ENCODE results near the gene GLA. TPM values are rescaled to one million over a fixed set of nuclear protein-coding genes. Genes with fewer than 3 reads are reported as not detected.

GLA gene
- 20.4 TPM for polyA plus RNA-seq (2012; ENCODE audit: low read depth, missing spikeins)

DNA sequence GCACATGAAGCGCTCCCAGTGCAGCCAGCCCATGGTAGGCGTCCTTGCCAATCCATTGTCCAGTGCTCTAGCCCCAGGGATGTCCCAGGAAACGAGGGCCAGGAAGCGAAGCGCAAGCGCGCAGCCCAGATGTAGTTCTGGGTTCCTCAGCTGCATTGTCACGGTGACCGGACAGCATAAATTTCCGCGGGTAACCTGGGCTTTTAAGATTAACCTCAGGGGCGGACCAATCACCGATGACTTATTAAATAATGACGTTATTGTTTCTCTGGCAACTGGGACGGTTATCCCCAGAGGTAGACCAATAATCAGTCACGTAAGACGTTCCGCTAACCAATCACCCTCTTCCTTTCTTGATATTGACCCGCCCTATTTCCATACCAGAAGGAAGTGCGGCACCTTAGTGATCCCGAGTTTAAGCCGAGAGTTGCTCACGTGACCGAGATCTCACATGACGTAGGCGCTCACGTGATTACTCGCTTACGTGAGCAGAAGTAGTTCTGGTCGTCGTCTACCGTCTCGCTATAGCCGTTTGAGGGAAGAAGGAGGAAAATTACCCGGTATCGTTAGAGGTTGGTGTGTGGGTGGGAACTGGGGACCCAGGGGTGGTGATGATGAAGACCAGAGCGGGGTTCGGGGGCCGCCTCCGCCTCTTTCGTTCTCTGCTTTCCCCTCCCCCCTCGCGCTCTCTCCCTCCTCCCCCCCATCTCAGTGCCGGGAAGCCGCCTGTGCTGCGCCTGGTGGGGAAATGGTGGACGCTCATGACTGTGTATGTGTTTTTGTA lies at the start of gene GLA, which contains the start of gene HNRNPH2:
TSS of gene GLA (minus strand) at position 178 of the 784 bp plus-strand sequence. CDS start at position 156, 22 bp downstream.
TSS of gene HNRNPH2 (plus strand) at position 475 of the 784 bp plus-strand sequence. CDS start 3,767 bp downstream, outside the sequence.
- DNase-seq (ENCODE audit: insufficient read length, low spot score) = peak; percentile 36
- peak; percentile 99 for FAIRE-seq
- TF ChIP-seq POLR2AphosphoS5 (IDR thresholded peaks at IDR 0.05; ENCODE audit: low read depth, low read length) (0 out of 2 replicates have a peak, but pooled peaks have one; percentile 49), PAX5 (IDR thresholded peaks at IDR 0.05; ENCODE audit: insufficient read depth, low read length, severe bottlenecking) (no peak), SPI1 (IDR thresholded peaks at IDR 0.05; ENCODE audit: low read depth, low read length) (peak; percentile 68), POLR2A (IDR thresholded peaks at IDR 0.05; ENCODE audit: low read depth, low read length) (no peak; the same call in none of the 2 replicates), TAF1 (IDR thresholded peaks at IDR 0.05; ENCODE audit: low read depth, low read length) (peak; percentile 33), POU2F2 (IDR thresholded peaks at IDR 0.05; ENCODE audit: low read depth, low read length) (no peak)

DNA sequence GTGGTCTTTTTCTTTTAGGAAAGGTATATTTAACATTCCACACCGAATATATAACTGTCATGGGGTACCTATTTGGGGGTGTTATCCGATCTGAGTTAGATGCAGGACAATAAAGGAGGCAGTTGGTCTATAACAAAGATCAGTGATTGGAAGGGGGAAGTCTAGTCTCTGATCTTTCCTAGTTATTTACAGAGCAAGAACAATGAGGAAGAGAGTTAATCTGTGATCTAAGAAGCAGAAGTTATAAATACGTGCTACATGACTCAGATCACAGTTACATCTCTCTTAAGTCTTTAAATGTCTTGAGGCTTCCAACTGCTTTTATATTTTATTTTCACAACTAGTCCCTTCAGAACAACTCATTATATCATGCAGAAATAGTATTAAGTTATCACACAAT lies 44.3 kb upstream of the GLA start:
- no peak for DNase-seq (ENCODE audit: insufficient read length, low spot score)

GRCh38 chrX:101450961-101451360 lies 43.2 kb upstream of the GLA start:
- FAIRE-seq (no peak), DNase-seq (ENCODE audit: insufficient read length, low spot score) (no peak)
- TF ChIP-seq PAX5 (IDR thresholded peaks at IDR 0.05; ENCODE audit: insufficient read depth, low read length, severe bottlenecking) (no peak), POLR2AphosphoS5 (IDR thresholded peaks at IDR 0.05; ENCODE audit: low read depth, low read length) (no peak), POU2F2 (IDR thresholded peaks at IDR 0.05; ENCODE audit: low read depth, low read length) (no peak), TAF1 (IDR thresholded peaks at IDR 0.05; ENCODE audit: low read depth, low read length) (no peak), POLR2A (IDR thresholded peaks at IDR 0.05; ENCODE audit: low read depth, low read length) (no peak), SPI1 (IDR thresholded peaks at IDR 0.05; ENCODE audit: low read depth, low read length) (no peak)

More for the DNA sequence above, 44.3 kb upstream of the GLA start:
- FAIRE-seq = no peak
- TF ChIP-seq TAF1 (IDR thresholded peaks at IDR 0.05; ENCODE audit: low read depth, low read length) (no peak), PAX5 (IDR thresholded peaks at IDR 0.05; ENCODE audit: insufficient read depth, low read length, severe bottlenecking) (no peak), POU2F2 (IDR thresholded peaks at IDR 0.05; ENCODE audit: low read depth, low read length) (no peak), POLR2AphosphoS5 (IDR thresholded peaks at IDR 0.05; ENCODE audit: low read depth, low read length) (no peak), POLR2A (IDR thresholded peaks at IDR 0.05; ENCODE audit: low read depth, low read length) (no peak), SPI1 (IDR thresholded peaks at IDR 0.05; ENCODE audit: low read depth, low read length) (no peak)

DNA sequence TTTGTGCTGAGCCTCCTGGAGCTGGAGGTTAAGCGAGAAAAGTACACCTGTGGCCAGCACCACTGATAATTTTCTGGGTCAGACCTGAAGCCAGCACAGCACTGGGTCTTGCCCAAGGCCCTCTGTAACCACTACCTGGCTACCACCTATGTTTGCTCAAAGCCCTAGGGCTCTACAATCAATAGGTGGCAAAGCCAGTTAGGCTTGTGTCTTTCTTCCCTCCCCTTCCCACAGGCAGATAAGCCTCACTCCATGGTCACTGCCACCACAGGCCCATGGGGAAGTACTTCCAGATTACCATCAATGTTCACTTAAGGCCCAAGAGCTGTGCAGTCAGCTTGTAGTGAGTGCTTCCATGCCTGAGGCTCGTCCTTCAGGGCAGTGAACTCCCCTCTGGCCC lies 42.4 kb upstream of the GLA start:
- FAIRE-seq (no peak), DNase-seq (ENCODE audit: insufficient read length, low spot score) (no peak)
- TF ChIP-seq SPI1 (IDR thresholded peaks at IDR 0.05; ENCODE audit: low read depth, low read length) (no peak), POLR2AphosphoS5 (IDR thresholded peaks at IDR 0.05; ENCODE audit: low read depth, low read length) (no peak), PAX5 (IDR thresholded peaks at IDR 0.05; ENCODE audit: insufficient read depth, low read length, severe bottlenecking) (no peak), POU2F2 (IDR thresholded peaks at IDR 0.05; ENCODE audit: low read depth, low read length) (no peak), POLR2A (IDR thresholded peaks at IDR 0.05; ENCODE audit: low read depth, low read length) (no peak)

- no peak for DNase-seq (ENCODE audit: insufficient read length, low spot score)
- TF ChIP-seq SPI1 (IDR thresholded peaks at IDR 0.05; ENCODE audit: low read depth, low read length) (no peak), POLR2AphosphoS5 (IDR thresholded peaks at IDR 0.05; ENCODE audit: low read depth, low read length) (no peak), PAX5 (IDR thresholded peaks at IDR 0.05; ENCODE audit: insufficient read depth, low read length, severe bottlenecking) (no peak), TAF1 (IDR thresholded peaks at IDR 0.05; ENCODE audit: low read depth, low read length) (no peak), POLR2A (IDR thresholded peaks at IDR 0.05; ENCODE audit: low read depth, low read length) (no peak), POU2F2 (IDR thresholded peaks at IDR 0.05; ENCODE audit: low read depth, low read length) (no peak)
- no peak for FAIRE-seq
Observed at GRCh38 chrX:101449279-101449678, 41.6 kb upstream of the GLA start.

- FAIRE-seq (peak; percentile 23), DNase-seq (ENCODE audit: insufficient read length, low spot score) (no peak)
- TF ChIP-seq POLR2AphosphoS5 (IDR thresholded peaks at IDR 0.05; ENCODE audit: low read depth, low read length) (no peak), PAX5 (IDR thresholded peaks at IDR 0.05; ENCODE audit: insufficient read depth, low read length, severe bottlenecking) (no peak), POLR2A (IDR thresholded peaks at IDR 0.05; ENCODE audit: low read depth, low read length) (no peak), POU2F2 (IDR thresholded peaks at IDR 0.05; ENCODE audit: low read depth, low read length) (no peak), TAF1 (IDR thresholded peaks at IDR 0.05; ENCODE audit: low read depth, low read length) (no peak), SPI1 (IDR thresholded peaks at IDR 0.05; ENCODE audit: low read depth, low read length) (no peak)
Observed at GRCh38 chrX:101442085-101442484, 34.4 kb upstream of the GLA start.

GRCh38 chrX:101430457-101431078 lies 22.8 kb upstream of the GLA start:
- FAIRE-seq (peak; percentile 20), DNase-seq (ENCODE audit: insufficient read length, low spot score) (no peak)

GRCh38 chrX:101429934-101430333 lies 22.2 kb upstream of the GLA start:
- no peak for DNase-seq (ENCODE audit: insufficient read length, low spot score)
- peak; percentile 82 for FAIRE-seq
- TF ChIP-seq POU2F2 (IDR thresholded peaks at IDR 0.05; ENCODE audit: low read depth, low read length) (no peak), POLR2AphosphoS5 (IDR thresholded peaks at IDR 0.05; ENCODE audit: low read depth, low read length) (no peak), POLR2A (IDR thresholded peaks at IDR 0.05; ENCODE audit: low read depth, low read length) (no peak), TAF1 (IDR thresholded peaks at IDR 0.05; ENCODE audit: low read depth, low read length) (no peak), SPI1 (IDR thresholded peaks at IDR 0.05; ENCODE audit: low read depth, low read length) (no peak), PAX5 (IDR thresholded peaks at IDR 0.05; ENCODE audit: insufficient read depth, low read length, severe bottlenecking) (no peak)

More at GRCh38 chrX:101430457-101431078, 22.8 kb upstream of the GLA start:
- TF ChIP-seq TAF1 (IDR thresholded peaks at IDR 0.05; ENCODE audit: low read depth, low read length) = no peak
- no peak for TF ChIP-seq PAX5 (IDR thresholded peaks at IDR 0.05; ENCODE audit: insufficient read depth, low read length, severe bottlenecking)
- no peak for TF ChIP-seq POU2F2 (IDR thresholded peaks at IDR 0.05; ENCODE audit: low read depth, low read length)
- no peak for TF ChIP-seq POLR2A (IDR thresholded peaks at IDR 0.05; ENCODE audit: low read depth, low read length)
- no peak for TF ChIP-seq SPI1 (IDR thresholded peaks at IDR 0.05; ENCODE audit: low read depth, low read length)
- no peak for TF ChIP-seq POLR2AphosphoS5 (IDR thresholded peaks at IDR 0.05; ENCODE audit: low read depth, low read length)

DNA sequence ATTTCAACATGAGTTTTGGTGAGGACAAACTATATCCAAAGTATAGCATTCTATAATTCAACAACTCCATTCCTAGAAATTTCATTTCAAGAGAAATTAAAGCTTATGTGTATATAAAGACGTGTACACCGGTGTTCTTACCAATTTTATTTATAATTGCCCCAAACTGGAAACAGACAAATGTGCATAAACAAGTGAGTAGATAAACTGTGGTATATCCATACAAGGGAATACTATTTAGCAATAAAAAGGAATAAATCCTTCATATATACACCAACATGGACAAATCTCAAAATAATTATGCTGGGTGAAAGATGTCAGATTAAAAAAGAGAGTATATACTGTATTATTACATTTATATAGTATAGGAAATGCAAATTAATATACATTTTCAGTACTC lies 20.2 kb upstream of the GLA start:
- FAIRE-seq (no peak), DNase-seq (ENCODE audit: insufficient read length, low spot score) (no peak)
- no peak for TF ChIP-seq SPI1 (IDR thresholded peaks at IDR 0.05; ENCODE audit: low read depth, low read length)
- no peak for TF ChIP-seq PAX5 (IDR thresholded peaks at IDR 0.05; ENCODE audit: insufficient read depth, low read length, severe bottlenecking)
- TF ChIP-seq POLR2AphosphoS5 (IDR thresholded peaks at IDR 0.05; ENCODE audit: low read depth, low read length) = no peak
- no peak for TF ChIP-seq POU2F2 (IDR thresholded peaks at IDR 0.05; ENCODE audit: low read depth, low read length)
- no peak for TF ChIP-seq POLR2A (IDR thresholded peaks at IDR 0.05; ENCODE audit: low read depth, low read length)
- no peak for TF ChIP-seq TAF1 (IDR thresholded peaks at IDR 0.05; ENCODE audit: low read depth, low read length)
